Spinal cord (tissue), 10 donors: Measurements from ENCODE around the gene CNOT2. TPM values are rescaled to one million over a fixed set of nuclear protein-coding genes. Genes with fewer than 3 reads are reported as not detected.

ENCODE experiments used
- DNase-seq, 6 donors: peaks; one replicate each; pipeline versions ENCODE4 v3.0.0 to v3.0.0-alpha.2; 2013 to 2015; ENCODE audit warnings: low spot score in 6 of 6, low read depth in 4 of 6
- H3K27ac ChIP-seq: one replicate; pipeline ENCODE4 v1.5.1; 2013; ENCODE audit warnings: low read depth, low read length, control low read depth
- H3K27me3 ChIP-seq: one replicate; pipeline ENCODE4 v1.6.1; 2013; ENCODE audit warnings: low read length; ENCODE audit not compliant: control insufficient read depth, insufficient read depth
- H3K36me3 ChIP-seq: one replicate; pipeline ENCODE4 v1.6.1; 2013; ENCODE audit warnings: low read length; ENCODE audit not compliant: control insufficient read depth, insufficient read depth
- H3K4me1 ChIP-seq: one replicate; pipeline ENCODE4 v1.6.1; 2013; ENCODE audit warnings: low read length; ENCODE audit not compliant: control insufficient read depth, insufficient read depth
- H3K4me3 ChIP-seq: one replicate; pipeline ENCODE4 v1.5.1; 2013; ENCODE audit warnings: low read depth, low read length, control low read depth
- H3K9me3 ChIP-seq: one replicate; pipeline ENCODE4 v1.6.1; 2013; ENCODE audit warnings: low read length; ENCODE audit not compliant: control insufficient read depth, insufficient read depth
- WGBS: methylation state at CpG from one replicate; pipeline ENCODE4 v1.1.5; 2013; ENCODE audit warnings: missing lambda C conversion rate; ENCODE audit not compliant: insufficient coverage; 5-methylcytosine and 5-hydroxymethylcytosine counted together
- polyA plus RNA-seq, 2 donors: library from polyadenylated mRNA; unstranded; fragments of 120-200 nt; gene quantifications; one replicate each; pipeline ENCODE4 v1.2.1, GENCODE V29; 2013; ENCODE audit not compliant: insufficient read length in 2 of 2
- total RNA-seq, 2 donors: library from RNA; depleted of rRNA in 1 of 2; stranded (reverse); fragments of 120-200 nt in 1 of 2; fragments of >200 nt in 1 of 2; gene quantifications; one replicate each; pipeline versions ENCODE4 v1.2.3 to v1.2.4, GENCODE V29; 2013 to 2014
- donor health status: healthy.

The CNOT2 gene
- total and polyA plus RNA-seq, 4 donors, result 72.9 to 155 (median 102) TPM

- H3K4me1 ChIP-seq, result no peaks in the 10 kb centered on the region
- DNase-seq, result no peak
- no peaks in the 10 kb centered on the region for H3K9me3 ChIP-seq
- H3K4me3 ChIP-seq, result no peak overlapping the region
- no CpG with 5 or more reads among the region's 1 CpG for WGBS
- no peaks in the 10 kb centered on the region for H3K36me3 ChIP-seq
- no peak overlapping the region for H3K27ac ChIP-seq
- no peaks in the 10 kb centered on the region for H3K27me3 ChIP-seq
Observed at GRCh38 chr12:70265132-70265531, 21.9 kb downstream of the CNOT2 start.

- Histone ChIP-seq H3K4me1 (no peaks in the 10 kb centered on the region), H3K27ac (no peak overlapping the region)
Observed at GRCh38 chr12:70267550-70267949, 24.3 kb downstream of the CNOT2 start.

GRCh38 chr12:70268972-70269371 lies 25.7 kb downstream of the CNOT2 start:
- Histone ChIP-seq H3K4me1 (no peaks in the 10 kb centered on the region), H3K4me3 (no peak overlapping the region), H3K9me3 (no peaks in the 10 kb centered on the region), H3K36me3 (no peaks in the 10 kb centered on the region), H3K27ac (no peak overlapping the region), H3K27me3 (no peaks in the 10 kb centered on the region)
- no peak for DNase-seq
- WGBS, result no CpG with 5 or more reads among the region's 2 CpGs

More at GRCh38 chr12:70267550-70267949, 24.3 kb downstream of the CNOT2 start:
- H3K4me3 ChIP-seq, result no peak overlapping the region
- no CpG with 5 or more reads among the region's 1 CpG for WGBS
- DNase-seq, result peak in 1 of 6 donors; percentile 3
- H3K27me3 ChIP-seq, result no peaks in the 10 kb centered on the region
- no peaks in the 10 kb centered on the region for H3K36me3 ChIP-seq
- no peaks in the 10 kb centered on the region for H3K9me3 ChIP-seq

DNA sequence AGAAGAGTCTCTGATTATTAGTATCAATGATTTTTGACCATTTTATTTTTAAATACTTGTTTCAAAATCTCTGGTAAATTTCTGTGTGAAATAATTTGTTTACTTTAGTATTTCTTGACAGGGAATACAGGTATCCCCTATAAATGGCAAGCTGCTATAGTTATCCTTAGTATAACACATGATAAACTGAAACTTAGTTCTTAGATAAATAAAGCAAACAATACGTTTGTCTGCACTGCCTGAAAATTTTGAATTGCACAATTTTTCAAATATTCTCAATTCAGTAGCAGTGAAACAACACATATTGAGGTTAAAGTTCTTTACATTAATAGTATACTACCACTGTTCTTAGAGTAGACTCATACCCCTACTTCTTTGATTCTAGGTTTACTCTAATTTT lies 26.9 kb downstream of the CNOT2 start:
- no CpG with 5 or more reads among the region's 1 CpG for WGBS
- no peak overlapping the region for H3K4me3 ChIP-seq
- no peak overlapping the region for H3K27ac ChIP-seq
- no peaks in the 10 kb centered on the region for H3K36me3 ChIP-seq
- DNase-seq, result no peak
- H3K4me1 ChIP-seq, result no peaks in the 10 kb centered on the region
- H3K9me3 ChIP-seq, result no peaks in the 10 kb centered on the region
- no peaks in the 10 kb centered on the region for H3K27me3 ChIP-seq

GRCh38 chr12:70271025-70271424 lies 27.8 kb downstream of the CNOT2 start:
- Histone ChIP-seq H3K4me1 (no peaks in the 10 kb centered on the region), H3K4me3 (no peak overlapping the region), H3K27me3 (no peaks in the 10 kb centered on the region), H3K9me3 (no peaks in the 10 kb centered on the region), H3K36me3 (no peaks in the 10 kb centered on the region), H3K27ac (no peak overlapping the region)
- no peak for DNase-seq

DNA sequence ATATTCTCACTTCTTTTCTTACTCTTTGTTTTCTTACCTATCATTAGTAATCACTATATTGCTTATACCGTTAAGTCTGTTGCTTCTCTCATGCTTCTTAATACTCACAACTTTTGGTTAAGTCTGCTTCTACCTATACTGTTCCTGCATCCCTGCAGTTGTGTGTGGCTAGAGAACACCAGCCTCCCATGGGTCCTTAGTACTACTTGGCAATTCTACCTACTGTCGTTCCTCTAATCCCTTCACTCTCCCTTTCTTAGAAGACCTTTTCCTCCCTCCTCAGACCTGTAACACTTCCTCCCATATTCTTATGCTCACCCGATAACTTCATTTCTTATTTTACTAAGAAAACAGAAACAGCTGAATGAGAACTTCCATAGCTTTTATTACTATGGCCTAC lies 29.3 kb downstream of the CNOT2 start:
- Histone ChIP-seq H3K27me3 (no peaks in the 10 kb centered on the region), H3K4me1 (no peaks in the 10 kb centered on the region), H3K36me3 (no peaks in the 10 kb centered on the region), H3K27ac (no peak overlapping the region), H3K4me3 (no peak overlapping the region), H3K9me3 (no peaks in the 10 kb centered on the region)
- no peak for DNase-seq
- WGBS, result 80% methylated on average over 1 of the region's 3 CpGs

- Histone ChIP-seq H3K27ac (no peak overlapping the region), H3K27me3 (no peaks in the 10 kb centered on the region), H3K4me3 (no peak overlapping the region), H3K4me1 (no peaks in the 10 kb centered on the region), H3K9me3 (no peaks in the 10 kb centered on the region), H3K36me3 (no peaks in the 10 kb centered on the region)
- DNase-seq, result no peak
Observed at GRCh38 chr12:70275045-70275444, 31.8 kb downstream of the CNOT2 start.

- H3K4me1 ChIP-seq, result no peaks in the 10 kb centered on the region
- H3K27ac ChIP-seq, result no peak overlapping the region
- H3K36me3 ChIP-seq, result no peaks in the 10 kb centered on the region
- DNase-seq, result no peak
- no peaks in the 10 kb centered on the region for H3K27me3 ChIP-seq
- no CpG with 5 or more reads among the region's 8 CpGs for WGBS
- no peaks in the 10 kb centered on the region for H3K9me3 ChIP-seq
- no peak overlapping the region for H3K4me3 ChIP-seq
Observed at GRCh38 chr12:70277973-70278372, 34.7 kb downstream of the CNOT2 start.

GRCh38 chr12:70278945-70279344 lies 35.7 kb downstream of the CNOT2 start:
- H3K4me3 ChIP-seq, result no peak overlapping the region
- H3K27ac ChIP-seq, result no peak overlapping the region
- no peak for DNase-seq
- H3K4me1 ChIP-seq, result no peaks in the 10 kb centered on the region
- no peaks in the 10 kb centered on the region for H3K36me3 ChIP-seq
- H3K27me3 ChIP-seq, result no peaks in the 10 kb centered on the region
- H3K9me3 ChIP-seq, result no peaks in the 10 kb centered on the region

DNA sequence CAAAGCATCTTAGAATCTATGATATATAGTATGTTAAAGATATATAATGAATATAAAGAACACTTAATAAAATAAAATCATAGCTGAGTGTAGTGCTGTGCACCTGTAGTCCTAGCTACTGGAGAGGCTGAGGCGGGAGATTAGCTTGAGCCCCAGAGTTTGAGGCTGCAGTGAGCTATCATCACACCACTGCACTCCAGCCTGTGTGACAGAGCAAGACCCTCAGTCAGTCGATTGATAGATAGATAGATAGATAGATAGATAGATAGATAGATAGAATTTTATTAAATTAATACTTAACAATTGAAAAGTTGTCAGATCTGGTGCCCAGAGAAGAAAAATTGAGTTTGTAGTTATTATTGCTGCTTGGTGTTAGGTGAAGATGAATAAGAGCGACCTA lies 40.0 kb downstream of the CNOT2 start:
- no peak overlapping the region for H3K27ac ChIP-seq
- H3K4me3 ChIP-seq, result no peak overlapping the region
- no peaks in the 10 kb centered on the region for H3K9me3 ChIP-seq
- 100% methylated on average over 1 of the region's 3 CpGs for WGBS
- H3K4me1 ChIP-seq, result no peaks in the 10 kb centered on the region
- H3K27me3 ChIP-seq, result no peaks in the 10 kb centered on the region
- H3K36me3 ChIP-seq, result peaks cover 4% of the 10 kb centered on the region
- DNase-seq, result no peak
